HCT116 (cell line): Measurements from ENCODE around the gene KCNN3. TPM values are rescaled to one million over a fixed set of nuclear protein-coding genes. Genes with fewer than 3 reads are reported as not detected.

ENCODE experiments used
- ATAC-seq: fragments of 200-7000 bp; cut with Tn5 transposase; 2 replicates; pipeline ENCODE4 v1.9.1; 2020; ENCODE audit warnings: mild to moderate bottlenecking, moderate library complexity
- BruUV-seq: library from RNA; stranded (reverse); fragments of 400-500 nt; replicated peaks from 2 replicates; lab custom pipeline; 2021; lab: Mats Ljungman, UMichigan
- CTCF ChIA-PET: fragments of 300-600 bp; sonication (Branson Sonifier 250); formaldehyde crosslinking; loops from one replicate; lab custom pipeline; 2021; ENCODE audit warnings: antibody characterized with exemption; lab: Charles Lee
- POLR2A ChIA-PET: fragments of 300-600, 350-600 bp; sonication (Branson Sonifier 250); formaldehyde crosslinking; loops from one replicate; lab custom pipeline; 2021; ENCODE audit warnings: antibody characterized with exemption; lab: Charles Lee
- RAD21 ChIA-PET, 2 experiments: fragments of 300-600 bp; sonication (Branson Sonifier 250); formaldehyde crosslinking; loops; one replicate each; lab custom pipeline; 2023; ENCODE audit warnings: low total read pairs in 2 of 2; ENCODE audit not compliant: uncharacterized antibody in 2 of 2, unreplicated experiment in 2 of 2, low non-redundant PET in 1 of 2; lab: Charles Lee
- DNase-seq: peaks from one replicate; pipeline ENCODE4 v3.0.0-alpha.2; 2010; ENCODE audit warnings: low read depth, low spot score
- H2AFZ ChIP-seq: fragments of 200-600 bp; shearing (Covaris generic), sonication (generic); 2 replicates; pipeline ENCODE4 v1.6.1; 2017; ENCODE audit warnings: low read depth, mixed run types, mixed read lengths, antibody characterized with exemption, low read length; ENCODE audit not compliant: poor library complexity, severe bottlenecking
- H3K27ac ChIP-seq: 2 replicates; pipeline ENCODE4 v1.5.1; 2012; ENCODE audit warnings: low read depth, low read length
- H3K27me3 ChIP-seq: fragments of 200-600 bp; sonication (generic); 2 replicates; pipeline ENCODE4 v1.6.1; 2016; ENCODE audit warnings: mixed run types, low read length, mixed read lengths; ENCODE audit not compliant: insufficient read depth
- H3K36me3 ChIP-seq, 2 experiments: fragments of 200-500 bp in 1 of 2; fragments of 200-600 bp in 1 of 2; sonication (Bioruptor generic) in 1 of 2; sonication (generic) in 1 of 2; 2 replicates each; pipeline versions ENCODE4 v1.5.1 to v1.6.1; 2014 to 2016; ENCODE audit warnings: low read length in 2 of 2, inconsistent platforms in 1 of 2, mixed read lengths in 1 of 2, mixed run types in 1 of 2; ENCODE audit not compliant: insufficient read depth in 2 of 2, control insufficient read depth in 1 of 2
- H3K4me1 ChIP-seq, 2 experiments: fragments of 200-600 bp in 1 of 2; sonication (generic) in 1 of 2; 2 replicates each; pipeline versions ENCODE4 v1.5.1 to v1.6.1; 2012 to 2017; ENCODE audit warnings: low read length in 2 of 2, inconsistent platforms in 1 of 2, mild to moderate bottlenecking in 1 of 2, mixed read lengths in 1 of 2, mixed run types in 1 of 2, moderate library complexity in 1 of 2; ENCODE audit not compliant: insufficient read depth in 2 of 2, control insufficient read depth in 1 of 2
- H3K4me2 ChIP-seq: fragments of 200-600 bp; sonication (generic); 2 replicates; pipeline ENCODE4 v1.6.1; 2017; ENCODE audit warnings: mixed run types, low read length, mixed read lengths
- H3K4me3 ChIP-seq, 2 experiments: fragments of 200-600 bp in 1 of 2; sonication (generic) in 1 of 2; replicated peaks in 1 of 2; 2 replicates each; pipeline ENCODE4 v1.5.1; 2011 to 2016; ENCODE audit warnings: low read length in 2 of 2, control low read depth in 1 of 2, low read depth in 1 of 2, mild to moderate bottlenecking in 1 of 2, mixed read lengths in 1 of 2, mixed run types in 1 of 2
- H3K79me2 ChIP-seq: fragments of 200-600 bp; sonication (generic); 2 replicates; pipeline ENCODE4 v1.6.1; 2017; ENCODE audit warnings: mild to moderate bottlenecking, mixed run types, low read length, moderate library complexity, mixed read lengths; ENCODE audit not compliant: insufficient read depth
- H3K9ac ChIP-seq: fragments of 200-600 bp; sonication (generic); 2 replicates; pipeline ENCODE4 v1.6.1; 2016; ENCODE audit warnings: low read length, mixed read lengths
- H3K9me2 ChIP-seq: fragments of 200-600 bp; sonication (generic), shearing (Covaris generic); 2 replicates; pipeline ENCODE4 v1.6.1; 2017; ENCODE audit warnings: mixed run types, mild to moderate bottlenecking, moderate library complexity; ENCODE audit not compliant: insufficient read depth
- H3K9me3 ChIP-seq, 2 experiments: fragments of 200-500 bp in 1 of 2; fragments of 200-600 bp in 1 of 2; sonication (Bioruptor generic) in 1 of 2; sonication (generic) in 1 of 2; 2 replicates each; pipeline ENCODE4 v1.6.1; 2014 to 2017; ENCODE audit warnings: low read length in 2 of 2, mixed read lengths in 2 of 2, inconsistent platforms in 1 of 2, low read depth in 1 of 2, mild to moderate bottlenecking in 1 of 2, mixed run types in 1 of 2, moderate library complexity in 1 of 2; ENCODE audit not compliant: control insufficient read depth in 1 of 2, insufficient read depth in 1 of 2
- H4K20me1 ChIP-seq: fragments of 200-600 bp; sonication (generic), shearing (Covaris generic); 2 replicates; pipeline ENCODE4 v1.6.1; 2017; ENCODE audit warnings: mixed run types, mild to moderate bottlenecking, moderate library complexity; ENCODE audit not compliant: insufficient read depth
- CTCF ChIP-seq, 3 experiments: fragments of 200-600 bp in 1 of 3; sonication (generic) in 1 of 3; IDR thresholded peaks in 2 of 3; conservative IDR thresholded peaks in 1 of 3; 2 replicates each; pipeline ENCODE4 v1.5.1; 2012 to 2017; ENCODE audit warnings: low read depth in 2 of 3, low read length in 2 of 3, antibody characterized with exemption in 1 of 3, borderline replicate concordance in 1 of 3, control low read depth in 1 of 3, mild to moderate bottlenecking in 1 of 3, mixed read lengths in 1 of 3, mixed run types in 1 of 3, moderate library complexity in 1 of 3; ENCODE audit not compliant: insufficient read depth in 1 of 3
- ELF1 ChIP-seq: IDR thresholded peaks from 2 replicates; pipeline ENCODE4 v1.6.1; 2012; ENCODE audit warnings: low read depth, borderline replicate concordance
- JUND ChIP-seq: IDR thresholded peaks from 2 replicates; pipeline ENCODE4 v1.6.1; 2012
- RAD21 ChIP-seq: IDR thresholded peaks from 2 replicates; pipeline ENCODE4 v1.6.1; 2012; ENCODE audit warnings: low read depth, mild to moderate bottlenecking
- SP1 ChIP-seq: IDR thresholded peaks from 2 replicates; pipeline ENCODE4 v1.6.1; 2012; ENCODE audit warnings: low read depth
- SRF ChIP-seq: IDR thresholded peaks from 2 replicates; pipeline ENCODE4 v1.6.1; 2012; ENCODE audit warnings: low read depth
- YY1 ChIP-seq: IDR thresholded peaks from 2 replicates; pipeline ENCODE4 v1.6.1; 2011; ENCODE audit warnings: low read length, low read depth, moderate library complexity, mild to moderate bottlenecking; ENCODE audit not compliant: insufficient replicate concordance; ENCODE audit errors: extremely low read depth
- ZNF274 ChIP-seq: fragments of 200-500 bp; sonication (Bioruptor generic); IDR thresholded peaks from 2 replicates; pipeline ENCODE4 v1.6.1; 2014; ENCODE audit warnings: mild to moderate bottlenecking, low read depth, low read length, inconsistent platforms
- intact Hi-C: fragments of 100-400 bp; cut with micrococcal nuclease; formaldehyde crosslinking; loops from 2 replicates; pipeline ENCODE4 v1.10.0; 2022
- total RNA-seq: library from RNA; stranded (reverse); gene quantifications from one replicate; pipeline ENCODE4 v1.2.1, GENCODE V29; 2021; ENCODE audit not compliant: unreplicated experiment

Gene KCNN3
- total RNA-seq, 1 experiment from 2014 or later = 1.1 TPM

- Histone ChIP-seq H3K9me2 (no peaks in the 10 kb centered on the region), H3K27me3 (peaks cover 21% of the 10 kb centered on the region; the same call in 1 of the 2 replicates), H3K4me1 (no peaks in the 10 kb centered on the region), H3K36me3 (no peaks in the 10 kb centered on the region), H3K9me3 (no peaks in the 10 kb centered on the region), H3K4me2 (no peak overlapping the region), H2AFZ (no peak overlapping the region), H3K27ac (no peak overlapping the region), H4K20me1 (no peaks in the 10 kb centered on the region), H3K4me3 (no peak overlapping the region), H3K9ac (no peak overlapping the region), H3K79me2 (no peaks in the 10 kb centered on the region)
- no peak for ATAC-seq
- ChIA-PET RAD21 (no interaction called here), CTCF (no interaction called here), POLR2A (no interaction called here)
- BruUV-seq = no TSS peak
- intact Hi-C loops = no loop called here
- no peak for DNase-seq
- TF ChIP-seq RAD21 (no peak), CTCF (IDR thresholded peaks at IDR 0.05 in 2 of 3, conservative IDR thresholded peaks at IDR 0.05 in 1 of 3; ENCODE audit: borderline replicate concordance in 1 of 3, insufficient read depth in 1 of 3, low read depth in 2 of 3, low read length in 2 of 3) (no peak), JUND (no peak), SRF (no peak)
These were observed 70.9 kb downstream of the KCNN3 start for GRCh38 chr1:154799188-154799587.

- Histone ChIP-seq H2AFZ (no peak overlapping the region), H3K27me3 (peaks cover 17% of the 10 kb centered on the region; the same call in 1 of the 2 replicates), H3K79me2 (no peaks in the 10 kb centered on the region), H3K4me2 (no peak overlapping the region), H3K36me3 (no peaks in the 10 kb centered on the region), H4K20me1 (no peaks in the 10 kb centered on the region), H3K4me3 (no peak overlapping the region), H3K27ac (no peak overlapping the region), H3K9ac (no peak overlapping the region), H3K4me1 (no peaks in the 10 kb centered on the region), H3K9me3 (no peaks in the 10 kb centered on the region), H3K9me2 (no peaks in the 10 kb centered on the region)
- no peak for DNase-seq
- TF ChIP-seq ZNF274 = no peak
- no peak for TF ChIP-seq SP1
- TF ChIP-seq ELF1 = no peak
- no peak for TF ChIP-seq YY1
- intact Hi-C loops = no loop called here
- RAD21 ChIA-PET = no interaction called here
- CTCF ChIA-PET = no interaction called here
- BruUV-seq = no TSS peak
- POLR2A ChIA-PET = no interaction called here
- ATAC-seq = no peak
These were observed 71.4 kb downstream of the KCNN3 start for GRCh38 chr1:154798645-154799044.
